Measurements from ENCODE around the gene NCAN.

NCAN gene

GRCh38 chr19:19285686-19286085 is 73.9 kb downstream of the NCAN start:
- DNase-seq (ENCODE audit: low read depth): no peak

- DNase-seq (ENCODE audit: low read depth): no peak
These were observed 80.8 kb downstream of the NCAN start for GRCh38 chr19:19292607-19293006.

GRCh38 chr19:19294914-19295313 is 83.2 kb downstream of the NCAN start:
- no peak for DNase-seq (ENCODE audit: low read depth)

- DNase-seq (ENCODE audit: low read depth): no peak
These were observed 85.4 kb downstream of the NCAN start for GRCh38 chr19:19296953-19297689.

GRCh38 chr19:19297759-19298158 is 86.0 kb downstream of the NCAN start:
- no peak for DNase-seq (ENCODE audit: low read depth)

- no peak for DNase-seq (ENCODE audit: low read depth)
These were observed 88.9 kb downstream of the NCAN start for GRCh38 chr19:19300613-19301012.

Measured in stimulated activated CD8-positive, alpha-beta memory T cell treated with anti-CD3 and anti-CD28 coated beads, Interleukin-7, amount 100 ng/mL, for 24 hours (primary cell).